GM10266 (cell line): ENCODE measurements around the gene CSF3R.
"Not testable (repeated sequence)": the region's sequence is repeated elsewhere in the genome, so short reads cannot be mapped to it uniquely, and the experiment has no call there.

ENCODE experiments used
- DNase-seq: peaks from one replicate; pipeline ENCODE4 v3.0.0; 2012; ENCODE audit errors: extremely low spot score
- TF ChIP-seq, protein P1 (sequence below): IDR thresholded peaks from 2 replicates; pipeline ENCODE4 v1.5.1; 2012; ENCODE audit warnings: mild to moderate bottlenecking, low read depth; ENCODE audit not compliant: control insufficient read depth, insufficient read depth; ENCODE audit errors: missing control alignments

The CSF3R gene

DNA sequence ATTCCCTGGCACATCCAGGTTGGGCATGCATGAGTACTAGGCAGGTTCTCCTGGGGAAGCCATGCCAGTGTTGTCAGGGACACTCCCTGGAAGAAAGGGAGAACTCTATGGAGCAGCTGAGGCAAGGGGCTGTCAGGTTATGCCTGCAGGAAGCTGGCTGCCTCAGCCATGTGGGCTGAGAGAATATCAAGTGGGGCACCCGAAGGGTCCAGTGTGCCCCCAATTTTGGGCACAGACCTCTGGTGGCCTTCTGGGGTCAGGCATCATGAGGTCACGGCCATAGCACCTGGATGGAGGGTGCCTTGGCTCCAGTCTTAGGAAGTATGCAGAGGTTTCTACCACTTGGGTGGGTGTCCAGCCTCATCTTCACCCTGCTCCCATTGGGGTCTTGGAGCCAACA, 2.6 kb downstream of the CSF3R start:
- no peak for DNase-seq
- TF ChIP-seq, protein P1, sequence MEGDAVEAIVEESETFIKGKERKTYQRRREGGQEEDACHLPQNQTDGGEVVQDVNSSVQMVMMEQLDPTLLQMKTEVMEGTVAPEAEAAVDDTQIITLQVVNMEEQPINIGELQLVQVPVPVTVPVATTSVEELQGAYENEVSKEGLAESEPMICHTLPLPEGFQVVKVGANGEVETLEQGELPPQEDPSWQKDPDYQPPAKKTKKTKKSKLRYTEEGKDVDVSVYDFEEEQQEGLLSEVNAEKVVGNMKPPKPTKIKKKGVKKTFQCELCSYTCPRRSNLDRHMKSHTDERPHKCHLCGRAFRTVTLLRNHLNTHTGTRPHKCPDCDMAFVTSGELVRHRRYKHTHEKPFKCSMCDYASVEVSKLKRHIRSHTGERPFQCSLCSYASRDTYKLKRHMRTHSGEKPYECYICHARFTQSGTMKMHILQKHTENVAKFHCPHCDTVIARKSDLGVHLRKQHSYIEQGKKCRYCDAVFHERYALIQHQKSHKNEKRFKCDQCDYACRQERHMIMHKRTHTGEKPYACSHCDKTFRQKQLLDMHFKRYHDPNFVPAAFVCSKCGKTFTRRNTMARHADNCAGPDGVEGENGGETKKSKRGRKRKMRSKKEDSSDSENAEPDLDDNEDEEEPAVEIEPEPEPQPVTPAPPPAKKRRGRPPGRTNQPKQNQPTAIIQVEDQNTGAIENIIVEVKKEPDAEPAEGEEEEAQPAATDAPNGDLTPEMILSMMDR: no peak

DNA sequence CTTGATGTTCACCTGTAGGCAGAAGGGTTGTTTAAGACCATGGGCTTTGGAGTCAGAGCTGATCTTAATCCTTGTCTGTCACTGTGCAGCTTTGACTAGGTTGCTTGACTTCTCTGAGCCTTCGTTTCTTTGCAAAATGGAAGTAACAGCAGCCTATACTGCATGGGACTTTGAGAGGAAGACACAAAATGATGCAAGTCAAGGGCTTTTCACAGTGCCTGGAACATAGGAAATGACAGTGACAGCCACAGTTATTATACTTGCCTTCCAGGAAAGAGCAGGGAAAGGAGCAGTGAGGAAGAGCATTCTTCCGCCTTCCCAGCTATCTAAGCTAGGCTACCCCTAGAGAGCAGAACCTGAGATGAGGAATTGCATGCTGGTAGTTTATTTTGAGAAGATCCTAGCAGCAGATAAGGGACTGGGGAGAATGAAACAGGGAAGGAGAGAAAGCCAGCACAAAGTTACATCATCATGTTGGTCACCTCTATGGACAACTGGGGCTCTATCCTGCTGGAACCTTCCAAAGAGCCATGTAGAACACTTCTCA, 3.1 kb downstream of the CSF3R start:
- DNase-seq: no peak
- TF ChIP-seq, protein P1: no peak

DNA sequence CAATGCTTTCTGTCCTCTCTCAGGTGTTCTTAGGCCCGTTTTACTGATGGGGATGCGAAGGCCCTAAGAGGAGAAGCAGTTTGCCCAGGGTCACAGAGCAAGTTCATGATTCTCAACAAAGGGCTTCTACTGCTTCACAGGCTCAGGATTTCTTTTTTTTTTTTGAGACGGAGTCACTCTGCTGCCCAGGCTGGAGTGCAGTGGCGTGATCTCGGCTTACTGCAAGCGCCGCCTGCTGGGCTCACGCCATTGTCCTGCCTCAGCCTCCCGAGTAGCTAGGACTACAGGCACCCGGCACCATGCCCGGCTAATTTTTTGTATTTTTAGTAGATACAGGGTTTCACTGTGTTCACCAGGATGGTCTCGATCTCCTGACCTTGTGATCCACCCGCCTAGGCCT, 5.1 kb downstream of the CSF3R start:
- not testable (repeated sequence) for DNase-seq

DNA sequence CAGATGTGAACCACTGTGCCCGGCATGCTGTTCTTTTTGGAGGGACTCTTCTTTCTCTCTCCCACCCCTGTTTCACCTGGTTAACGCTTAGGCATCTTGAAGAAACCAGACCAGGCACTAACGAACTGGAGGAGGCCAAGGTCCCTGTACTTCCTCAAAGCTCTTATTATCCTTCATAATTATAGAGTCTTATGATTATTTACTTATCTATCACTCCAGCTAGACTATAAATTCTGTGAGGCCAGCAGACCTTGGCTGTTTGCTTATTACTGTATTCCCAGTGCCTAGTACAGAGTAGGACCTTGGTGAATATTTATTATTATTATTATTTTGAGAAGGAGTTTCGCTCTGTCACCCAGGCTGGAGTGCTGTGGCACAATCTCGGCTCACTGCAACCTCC, 5.8 kb downstream of the CSF3R start:
- no peak for DNase-seq
- TF ChIP-seq, protein P1: no peak

DNA sequence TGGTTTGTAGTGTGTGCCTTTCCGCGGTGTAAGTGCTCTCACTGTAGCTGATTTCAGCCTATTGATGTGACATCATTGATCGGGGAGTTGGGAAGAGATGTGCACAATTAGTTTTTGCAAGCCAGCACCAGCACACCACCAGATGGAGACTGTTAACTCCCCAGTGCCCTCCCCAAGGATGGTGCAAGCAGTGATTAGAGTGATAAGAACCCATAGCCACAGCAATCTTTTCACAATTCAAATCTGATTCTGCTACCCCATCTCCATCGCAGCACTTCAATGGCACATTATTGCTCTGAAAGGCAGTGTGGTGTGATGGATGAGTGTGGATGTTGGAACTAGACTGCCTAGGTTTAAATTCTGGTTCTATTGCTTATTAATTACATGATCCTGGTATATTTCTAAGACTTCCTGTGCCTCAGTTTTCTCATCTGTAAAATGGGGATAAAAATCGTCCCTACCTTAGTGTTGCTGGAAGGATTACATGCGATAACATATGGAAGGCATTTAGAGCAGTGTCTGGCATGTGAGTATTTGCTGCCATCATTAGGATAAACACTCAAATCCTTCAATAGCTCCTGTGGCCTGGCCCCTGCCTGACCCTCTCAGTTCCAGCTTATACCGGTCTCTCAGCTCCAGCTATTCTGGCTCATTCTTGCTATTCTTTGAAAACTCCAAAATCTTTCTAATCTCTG, 6.7 kb downstream of the CSF3R start:
- no peak for DNase-seq
- TF ChIP-seq, protein P1: no peak

DNA sequence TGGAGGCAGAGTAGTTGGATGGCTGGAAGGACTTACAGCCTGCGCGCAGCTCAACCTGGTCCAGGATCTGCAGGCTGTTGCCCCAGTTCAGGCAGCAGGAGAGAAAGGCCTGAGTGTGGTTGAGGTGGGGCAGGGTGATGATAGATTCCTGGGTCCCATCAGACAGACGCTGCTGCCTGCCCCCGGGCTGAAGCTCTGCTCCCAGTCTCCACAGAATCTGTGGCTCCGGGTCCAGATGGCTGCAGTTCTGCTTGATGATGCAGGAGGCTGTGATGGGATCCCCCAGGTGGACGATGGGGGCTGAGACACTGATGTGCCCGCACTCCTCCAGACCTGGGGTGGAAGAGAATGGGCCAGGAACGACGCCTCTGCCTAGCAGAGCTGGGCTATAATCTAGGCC, 7.4 kb downstream of the CSF3R start:
- no peak for DNase-seq
- TF ChIP-seq, protein P1: no peak

DNA sequence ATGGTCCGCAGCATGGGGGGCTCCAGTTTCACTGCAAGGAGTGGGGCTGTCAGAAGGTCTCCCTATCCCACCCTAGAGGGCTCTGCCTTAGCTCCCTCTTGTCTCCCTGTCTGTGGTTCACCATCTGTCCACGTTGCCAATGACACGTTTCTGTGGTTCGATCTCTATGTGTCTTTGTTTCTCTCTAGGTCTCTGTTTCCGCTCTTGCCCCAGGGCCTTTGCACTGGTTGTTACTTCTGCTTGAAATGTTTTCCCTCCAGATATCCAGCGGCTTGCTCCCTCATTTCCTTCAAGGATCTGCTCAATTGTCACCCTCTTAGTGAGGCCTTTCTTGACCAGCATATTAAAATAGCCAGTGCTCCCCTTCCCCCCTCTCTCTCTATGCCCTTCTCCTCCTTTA, 10.1 kb downstream of the CSF3R start:
- no peak for DNase-seq
- TF ChIP-seq, protein P1: no peak
